PC-9 (cell line): ENCODE measurements around the gene CPB1.

Experiments used
- CTCF ChIP-seq: fragments of 200-600 bp; sonication (generic); conservative IDR thresholded peaks from 2 replicates; pipeline ENCODE4 v1.6.1; 2017; ENCODE audit warnings: mixed run types, antibody characterized with exemption, mild to moderate bottlenecking, moderate library complexity
- EZH2 ChIP-seq: fragments of 200-600 bp; sonication (generic); IDR thresholded peaks from 2 replicates; pipeline ENCODE4 v1.8.0; 2017; ENCODE audit warnings: antibody characterized with exemption, low read depth

GRCh38 chr3:148820361-148821245 is 7.0 kb upstream of the CPB1 start:
- TF ChIP-seq CTCF = no peak
- TF ChIP-seq EZH2 = no peak
